ENCODE data around the gene NCK1.
"Not testable (repeated sequence)": the region's sequence is repeated elsewhere in the genome, so short reads cannot be mapped to it uniquely, and the experiment has no call there.

The NCK1 gene

GRCh38 chr3:136949708-136950107 is 87.7 kb downstream of the NCK1 start:
- DNase-seq, result no peak

- no peak for DNase-seq
These were observed 88.6 kb downstream of the NCK1 start for GRCh38 chr3:136950623-136951022.

- DNase-seq, result peak; percentile 35
These were observed 90.3 kb downstream of the NCK1 start for GRCh38 chr3:136952292-136952691.

- DNase-seq, result no peak
These were observed 92.2 kb downstream of the NCK1 start for GRCh38 chr3:136954251-136954650.

GRCh38 chr3:136954980-136955780 is 93.2 kb downstream of the NCK1 start:
- DNase-seq, result no peak

GRCh38 chr3:136955813-136956212 is 93.8 kb downstream of the NCK1 start:
- DNase-seq, result peak; percentile 55

- no peak for DNase-seq
These were observed 95.0 kb downstream of the NCK1 start for GRCh38 chr3:136956971-136957370.

GRCh38 chr3:136957751-136958288 is 95.8 kb downstream of the NCK1 start, which contains the start of gene IL20RB:
Gene IL20RB, plus strand, starts transcription at chr3:136957983. Its CDS starts 131 bp downstream, at chr3:136958114.
- DNase-seq, result peak; percentile 88

- DNase-seq, result no peak
These were observed 96.9 kb downstream of the NCK1 start for GRCh38 chr3:136958939-136959338.

- DNase-seq, result no peak
These were observed 97.6 kb downstream of the NCK1 start for GRCh38 chr3:136959599-136959998.

- DNase-seq, result peak; percentile 90
These were observed 99.1 kb downstream of the NCK1 start for GRCh38 chr3:136960838-136961836.

GRCh38 chr3:136962927-136963326 is 100.9 kb downstream of the NCK1 start:
- DNase-seq, result peak; percentile 43

- not testable (repeated sequence) for DNase-seq
These were observed 107.5 kb downstream of the NCK1 start for GRCh38 chr3:136969539-136969938.

GRCh38 chr3:136973352-136973751 is 111.3 kb downstream of the NCK1 start:
- no peak for DNase-seq

GRCh38 chr3:136974670-136975069 is 112.7 kb downstream of the NCK1 start:
- DNase-seq, result no peak

- DNase-seq, result no peak
These were observed 117.2 kb downstream of the NCK1 start for GRCh38 chr3:136979204-136979603.

GRCh38 chr3:136979684-136980083 is 117.7 kb downstream of the NCK1 start:
- no peak for DNase-seq

- DNase-seq, result no peak
These were observed 120.0 kb downstream of the NCK1 start for GRCh38 chr3:136982033-136982432.

GRCh38 chr3:136982520-136983138 is 120.6 kb downstream of the NCK1 start:
- DNase-seq, result no peak

GRCh38 chr3:136984837-136985236 is 122.8 kb downstream of the NCK1 start:
- peak; percentile 93 for DNase-seq

GRCh38 chr3:136987398-136987980 is 125.5 kb downstream of the NCK1 start:
- DNase-seq, result not testable (repeated sequence)

GRCh38 chr3:136988651-136989050 is 126.6 kb downstream of the NCK1 start:
- no peak for DNase-seq
